Activated T-helper 1 cell treated with anti-CD3 and anti-CD28 coated beads, Interleukin-12 subunit alpha, Interleukin-12 subunit beta, Interleukin-2, Interleukin-4 antibody, amounts not matched to agents 30 ng/mL and 10 ng/mL and 1 ng/mL, durations not matched to agents 14 hours and 24 hours and 36 hours (primary cell): ENCODE results near the gene RFX2. TPM values are rescaled to one million over a fixed set of nuclear protein-coding genes. Genes with fewer than 3 reads are reported as not detected.
"Not testable (repeated sequence)": the region's sequence is repeated elsewhere in the genome, so short reads cannot be mapped to it uniquely, and the experiment has no call there.

Source experiments
- DNase-seq: peaks from one replicate; pipeline ENCODE4 v3.0.0; 2021; ENCODE audit warnings: low spot score
- H3K27ac Mint-ChIP-seq: one replicate; pipeline ENCODE4 v1.8.0; 2021; ENCODE audit warnings: mild to moderate bottlenecking, mixed read lengths
- H3K27me3 Mint-ChIP-seq: one replicate; pipeline ENCODE4 v1.8.0; 2022; ENCODE audit warnings: mild to moderate bottlenecking, moderate library complexity, mixed read lengths; ENCODE audit not compliant: insufficient read depth
- H3K36me3 Mint-ChIP-seq: one replicate; pipeline ENCODE4 v1.8.0; 2021; ENCODE audit warnings: low read depth, mixed read lengths
- H3K4me1 Mint-ChIP-seq: one replicate; pipeline ENCODE4 v1.8.0; 2021; ENCODE audit warnings: low read depth, mixed read lengths
- H3K4me3 Mint-ChIP-seq: one replicate; pipeline ENCODE4 v1.8.0; 2021; ENCODE audit warnings: mild to moderate bottlenecking, moderate library complexity, mixed read lengths
- H3K9me3 Mint-ChIP-seq: one replicate; pipeline ENCODE4 v1.8.0; 2021; ENCODE audit warnings: mixed read lengths
- intact Hi-C: fragments of 100-400 bp; cut with micrococcal nuclease; formaldehyde crosslinking; loops from one replicate; pipeline ENCODE4 v1.15.1; 2024
- total RNA-seq: library from RNA; stranded (reverse); gene quantifications from 2 replicates; pipeline ENCODE4 v1.2.3, GENCODE V29; 2022

Gene RFX2
- total RNA-seq, 1 donor from 2014 or later = 9.2 TPM

DNA sequence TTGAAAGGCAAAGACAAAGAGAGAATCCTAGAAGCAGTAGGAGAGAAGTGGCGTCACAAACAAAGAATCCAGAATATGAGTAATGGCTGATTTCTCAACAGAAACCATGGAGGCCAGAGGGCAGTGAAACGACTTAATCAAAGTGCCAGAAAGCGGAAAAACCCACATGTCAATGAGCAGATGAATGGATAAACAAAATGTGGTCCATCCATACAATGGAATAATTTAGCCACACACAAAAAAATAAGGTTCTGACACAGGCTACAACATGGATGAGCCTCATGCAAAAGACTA, 80.1 kb downstream of the RFX2 start:
- Mint-ChIP-seq H3K4me1 (no peaks in the 10 kb centered on the region), H3K4me3 (no peak overlapping the region), H3K27ac (no peak overlapping the region), H3K36me3 (no peaks in the 10 kb centered on the region), H3K27me3 (no peaks in the 10 kb centered on the region), H3K9me3 (no peaks in the 10 kb centered on the region)
- DNase-seq = no peak
- intact Hi-C loops = no loop called here

- Mint-ChIP-seq H3K4me3 (no peak overlapping the region), H3K27me3 (peaks cover 2% of the 10 kb centered on the region)
Measured at GRCh38 chr19:6026390-6027227, 83.7 kb downstream of the RFX2 start.

DNA sequence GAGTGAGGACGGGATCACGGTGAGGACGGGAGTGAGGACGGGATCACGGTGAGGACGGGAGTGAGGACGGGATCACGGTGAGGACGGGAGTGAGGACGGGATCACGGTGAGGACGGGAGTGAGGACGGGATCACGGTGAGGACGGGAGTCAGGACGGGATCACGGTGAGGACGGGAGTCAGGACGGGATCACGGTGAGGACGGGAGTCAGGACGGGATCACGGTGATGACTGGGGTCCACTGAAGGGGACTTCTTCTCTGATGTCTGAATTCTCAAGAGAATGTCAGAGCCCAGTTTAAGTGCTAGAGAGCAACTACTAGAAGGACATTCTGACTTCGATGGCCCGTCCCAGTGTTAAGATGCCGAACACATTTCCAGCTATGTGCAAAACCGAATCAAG, 85.5 kb downstream of the RFX2 start:
- H3K4me1 Mint-ChIP-seq, intact Hi-C loops, H3K27me3 Mint-ChIP-seq, H3K4me3 Mint-ChIP-seq, H3K9me3 Mint-ChIP-seq, H3K27ac Mint-ChIP-seq, DNase-seq, H3K36me3 Mint-ChIP-seq: not testable (repeated sequence)

More at GRCh38 chr19:6026390-6027227, 83.7 kb downstream of the RFX2 start:
- intact Hi-C loops = no loop called here
- Mint-ChIP-seq H3K9me3 (no peaks in the 10 kb centered on the region), H3K36me3 (no peaks in the 10 kb centered on the region), H3K4me1 (no peaks in the 10 kb centered on the region), H3K27ac (no peak overlapping the region)
- no peak for DNase-seq

DNA sequence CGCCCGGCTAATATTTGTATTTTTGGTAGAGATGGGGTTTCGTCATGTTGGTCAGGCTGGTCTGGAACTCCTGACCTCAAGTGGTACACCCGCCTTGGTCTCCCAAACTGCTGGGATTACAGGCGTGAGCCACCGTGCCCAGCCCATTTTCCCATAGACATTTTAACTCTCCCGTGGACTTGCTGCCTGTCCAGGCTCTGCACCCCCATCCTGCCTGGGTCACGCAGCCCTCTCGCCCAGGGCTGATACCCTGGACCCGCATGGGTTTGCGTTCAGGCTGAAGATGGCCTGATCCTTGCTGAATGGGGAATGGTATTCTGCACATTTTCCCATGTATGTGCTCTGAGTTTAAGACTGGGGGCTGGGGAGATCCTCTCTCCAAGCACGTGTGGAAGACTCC, 86.4 kb downstream of the RFX2 start:
- H3K9me3 Mint-ChIP-seq = no peaks in the 10 kb centered on the region
- no peak for DNase-seq
- H3K4me3 Mint-ChIP-seq = no peak overlapping the region
- intact Hi-C loops = no loop called here
- H3K27me3 Mint-ChIP-seq = peaks cover 2% of the 10 kb centered on the region
- H3K4me1 Mint-ChIP-seq = no peaks in the 10 kb centered on the region
- H3K27ac Mint-ChIP-seq = no peak overlapping the region
- H3K36me3 Mint-ChIP-seq = no peaks in the 10 kb centered on the region

DNA sequence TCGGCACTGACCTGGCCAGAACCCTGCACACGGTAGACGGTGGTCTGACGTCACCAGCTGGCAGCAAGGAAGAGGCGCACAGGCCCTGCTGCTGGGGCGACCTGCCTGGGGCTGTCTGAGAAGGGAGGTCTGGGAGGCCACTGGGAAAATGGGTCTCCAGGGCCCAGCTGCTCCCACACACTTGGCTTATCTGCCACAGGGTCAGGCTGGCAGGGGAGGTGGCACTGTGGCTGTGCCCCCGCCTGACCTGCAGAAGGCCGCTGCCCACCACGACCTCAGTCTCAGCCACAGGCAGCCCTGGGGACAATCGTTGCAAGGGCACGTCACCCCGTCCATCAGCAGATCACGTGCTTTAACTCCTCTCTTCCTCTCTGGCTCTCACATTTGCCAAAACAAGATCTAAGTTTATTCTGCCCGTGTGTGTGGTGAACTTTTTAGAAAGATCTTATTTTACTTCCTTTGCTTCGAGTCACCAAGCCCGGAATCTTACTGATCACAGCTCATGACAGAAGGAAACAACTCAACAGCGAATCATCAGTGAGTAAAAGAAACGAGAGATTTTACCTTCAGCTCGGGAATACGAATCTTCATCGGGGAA, 87.1 kb downstream of the RFX2 start:
- H3K27me3 Mint-ChIP-seq = peaks cover 2% of the 10 kb centered on the region
- no peak overlapping the region for H3K4me3 Mint-ChIP-seq
- no peaks in the 10 kb centered on the region for H3K4me1 Mint-ChIP-seq
- no peak for DNase-seq
- no peak overlapping the region for H3K27ac Mint-ChIP-seq
- H3K9me3 Mint-ChIP-seq = no peaks in the 10 kb centered on the region
- H3K36me3 Mint-ChIP-seq = no peaks in the 10 kb centered on the region
- intact Hi-C loops = no loop called here

GRCh38 chr19:6022570-6023064, 87.7 kb downstream of the RFX2 start:
- intact Hi-C loops = loop anchor here (1.0 kb wide), 3 partner anchors 35 to 218 kb away; no protein-coding TSS in a partner anchor
- Mint-ChIP-seq H3K4me1 (no peaks in the 10 kb centered on the region), H3K4me3 (no peak overlapping the region), H3K36me3 (no peaks in the 10 kb centered on the region), H3K27ac (no peak overlapping the region), H3K27me3 (peaks cover 2% of the 10 kb centered on the region), H3K9me3 (no peaks in the 10 kb centered on the region)
- DNase-seq = no peak

GRCh38 chr19:6021878-6022569, 88.3 kb downstream of the RFX2 start:
- H3K9me3 Mint-ChIP-seq = no peaks in the 10 kb centered on the region
- peaks cover 2% of the 10 kb centered on the region for H3K27me3 Mint-ChIP-seq
- peak; percentile 68 for DNase-seq
- H3K4me1 Mint-ChIP-seq = no peaks in the 10 kb centered on the region
- H3K4me3 Mint-ChIP-seq = no peak overlapping the region
- intact Hi-C loops = loop anchor here (1.0 kb wide), 3 partner anchors 35 to 218 kb away; no protein-coding TSS in a partner anchor
- H3K27ac Mint-ChIP-seq = no peak overlapping the region
- no peaks in the 10 kb centered on the region for H3K36me3 Mint-ChIP-seq

DNA sequence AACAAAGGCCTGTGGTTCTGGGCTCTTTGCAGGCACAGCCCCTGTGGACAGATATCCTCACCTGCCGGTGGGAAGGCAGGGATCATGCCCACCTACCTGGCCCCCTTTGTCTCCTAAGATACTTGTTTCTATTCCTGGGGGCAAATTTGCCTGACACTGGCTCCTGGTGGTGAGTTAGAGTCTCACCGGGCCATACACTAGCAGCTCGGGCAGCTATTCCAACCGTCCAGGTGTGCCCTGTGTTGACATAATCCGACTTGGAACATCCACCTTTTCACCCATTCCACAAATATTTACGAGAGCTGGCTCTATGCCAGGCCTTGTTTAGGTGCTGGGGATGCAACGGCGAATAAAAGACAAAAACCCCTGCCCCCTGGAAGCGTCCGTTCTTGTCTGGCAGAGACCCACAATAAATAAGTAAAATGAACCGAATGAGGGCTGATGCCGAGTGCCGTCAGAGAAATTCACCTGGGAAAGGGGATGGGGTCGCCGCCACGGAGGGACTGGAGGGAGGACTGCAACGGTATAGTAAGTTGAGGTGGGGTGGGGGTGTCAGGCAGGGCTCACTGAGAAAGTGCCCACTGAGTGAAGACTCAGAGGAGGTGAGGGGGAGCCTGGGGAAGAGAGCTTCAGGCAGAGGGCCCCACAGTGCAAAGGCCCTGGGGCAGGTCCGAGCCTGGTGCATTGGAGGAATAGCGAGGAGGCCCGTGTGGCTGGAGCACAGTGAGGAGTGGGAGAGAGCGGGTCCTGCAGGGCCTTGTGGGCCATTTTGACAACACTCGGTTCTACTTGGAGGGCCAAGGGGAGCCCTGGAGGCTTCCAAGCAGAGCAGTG, 89.1 kb downstream of the RFX2 start:
- Mint-ChIP-seq H3K36me3 (no peaks in the 10 kb centered on the region), H3K4me3 (no peak overlapping the region), H3K27ac (no peak overlapping the region), H3K27me3 (peaks cover 2% of the 10 kb centered on the region), H3K4me1 (no peaks in the 10 kb centered on the region), H3K9me3 (no peaks in the 10 kb centered on the region)
- DNase-seq = no peak
- intact Hi-C loops = no loop called here

GRCh38 chr19:6020166-6020882, 90.0 kb downstream of the RFX2 start:
- Mint-ChIP-seq H3K4me1 (no peaks in the 10 kb centered on the region), H3K27me3 (peaks cover 2% of the 10 kb centered on the region), H3K9me3 (no peaks in the 10 kb centered on the region), H3K27ac (no peak overlapping the region), H3K36me3 (no peaks in the 10 kb centered on the region), H3K4me3 (no peak overlapping the region)
- intact Hi-C loops = no loop called here
- no peak for DNase-seq

DNA sequence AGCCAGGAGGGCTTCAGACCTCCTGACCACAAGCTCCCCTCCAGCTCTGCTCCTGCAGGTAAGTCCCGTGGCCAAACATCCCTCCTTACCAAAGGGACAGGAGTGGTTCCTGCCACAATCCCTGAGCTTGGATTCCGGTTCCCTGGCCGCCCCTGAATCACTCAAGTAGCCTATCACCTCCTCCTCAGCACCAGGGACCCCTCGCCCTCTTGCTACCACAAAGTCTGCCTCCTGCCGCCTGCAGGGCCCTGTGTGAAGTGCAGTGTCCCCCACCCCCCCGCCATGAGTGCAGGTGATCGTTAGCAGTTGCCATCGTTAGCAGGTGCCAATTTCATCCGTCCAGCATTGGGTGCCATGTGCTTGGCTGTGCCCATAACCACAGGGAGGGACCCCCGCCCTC, 91.5 kb downstream of the RFX2 start:
- intact Hi-C loops = no loop called here
- Mint-ChIP-seq H3K4me3 (no peak overlapping the region), H3K9me3 (no peaks in the 10 kb centered on the region), H3K27me3 (peaks cover 2% of the 10 kb centered on the region), H3K4me1 (no peaks in the 10 kb centered on the region), H3K36me3 (no peaks in the 10 kb centered on the region), H3K27ac (no peak overlapping the region)
- DNase-seq = no peak

- no peak for DNase-seq
- no peak overlapping the region for H3K4me3 Mint-ChIP-seq
Measured at GRCh38 chr19:6017576-6017975, 92.7 kb downstream of the RFX2 start.

More at GRCh38 chr19:6017576-6017975, 92.7 kb downstream of the RFX2 start:
- Mint-ChIP-seq H3K9me3 (no peaks in the 10 kb centered on the region), H3K27ac (no peak overlapping the region), H3K36me3 (no peaks in the 10 kb centered on the region), H3K4me1 (no peaks in the 10 kb centered on the region), H3K27me3 (peaks cover 2% of the 10 kb centered on the region)
- intact Hi-C loops = no loop called here
